ENCODE measurements around the gene CMSS1. TPM values are rescaled to one million over a fixed set of nuclear protein-coding genes. Genes with fewer than 3 reads are reported as not detected.

The CMSS1 gene
- polyA plus RNA-seq, 1 donor from 2014 or later = 22.7 TPM

DNA sequence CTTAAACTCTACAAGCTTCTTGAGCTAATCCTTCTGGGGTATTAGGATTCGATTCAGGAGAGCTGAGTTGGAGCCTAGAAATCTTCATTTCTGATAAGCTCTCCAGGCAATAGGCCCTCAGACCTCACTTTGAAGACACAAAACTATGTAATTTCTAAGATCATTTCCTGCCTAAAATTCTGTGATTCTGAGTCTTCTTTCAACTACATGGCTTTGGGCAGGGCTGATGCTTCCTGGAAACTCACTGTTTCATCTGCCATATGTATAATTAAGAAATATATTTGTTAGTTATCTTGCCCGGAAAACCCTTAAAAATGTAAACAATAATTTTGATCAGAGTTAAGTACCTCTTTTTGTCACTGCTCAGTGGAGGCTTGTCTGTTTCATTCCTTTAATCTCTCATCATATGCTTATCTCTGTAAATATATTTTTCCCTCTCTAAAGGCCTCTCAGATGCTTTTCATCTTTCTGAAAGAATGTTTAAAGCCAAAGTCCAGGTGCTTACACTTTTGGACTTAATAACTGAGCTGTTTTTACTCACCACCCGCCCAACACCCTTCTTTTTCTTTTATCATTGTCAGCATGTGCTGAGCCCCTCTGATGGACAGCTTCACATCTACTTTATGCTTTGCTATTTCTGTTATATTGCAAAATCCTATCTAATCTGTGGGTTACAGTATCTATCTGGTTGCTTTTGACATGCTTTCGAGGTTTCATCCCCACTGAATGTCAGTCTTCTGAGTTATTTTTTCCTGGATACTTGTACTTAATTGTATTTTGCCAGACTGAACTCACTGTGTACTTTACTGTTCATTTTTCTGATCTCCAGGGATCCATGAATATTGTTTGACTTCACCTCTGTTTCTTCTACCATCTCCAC is 258.4 kb downstream of the CMSS1 start:
- H3K27me3 Mint-ChIP-seq = no peaks in the 10 kb centered on the region
- H3K4me1 Mint-ChIP-seq = peaks cover 19 to 31% (median 28%) of the 10 kb centered on the region in 3 donors
- peaks cover 3% of the 10 kb centered on the region for H3K36me3 Mint-ChIP-seq
- H3K9me3 Mint-ChIP-seq = peaks cover 0 to 2% (median 0%) of the 10 kb centered on the region in 3 donors
- peak overlapping the region in 1 of 4 donors; percentile 40 for H3K4me3 Mint-ChIP-seq
- no peak overlapping the region for H3K27ac Mint-ChIP-seq

DNA sequence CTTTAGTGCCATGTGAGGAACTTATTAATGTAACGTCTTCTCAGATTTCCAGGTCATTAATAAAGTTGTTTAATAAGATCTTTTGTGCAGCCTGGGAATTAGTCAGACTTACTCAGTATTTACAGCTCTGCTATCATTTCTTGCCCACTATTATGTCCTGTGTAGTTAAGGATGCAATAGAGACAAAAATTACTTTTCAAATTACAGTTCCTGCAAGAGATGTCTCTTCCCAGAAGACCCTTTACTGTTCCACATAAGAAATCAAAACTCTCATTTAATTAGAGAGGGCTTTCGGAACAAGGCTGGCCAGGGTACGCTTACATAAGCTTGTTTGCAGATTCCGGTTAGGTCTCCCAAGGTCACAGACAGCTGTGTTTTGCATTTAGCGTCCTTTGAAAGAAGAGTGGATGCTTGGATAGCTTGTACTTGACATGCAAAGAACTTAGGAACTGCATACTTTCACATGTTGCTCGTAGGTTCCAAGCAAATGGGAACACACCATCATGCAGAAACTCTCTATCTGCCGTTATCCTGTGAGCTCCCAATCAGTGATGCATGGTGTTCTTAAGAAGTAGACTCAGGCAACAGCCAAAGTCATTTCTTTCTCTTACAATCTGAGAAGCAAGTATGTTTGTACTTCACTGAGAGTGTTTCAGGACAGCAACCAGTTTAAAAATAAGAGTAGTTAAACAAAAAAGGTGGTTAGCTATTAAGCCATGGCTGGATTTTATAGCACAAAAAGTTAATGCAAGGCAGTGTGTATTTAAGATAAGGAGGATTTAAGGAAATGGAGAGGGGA is 259.3 kb downstream of the CMSS1 start:
- Mint-ChIP-seq H3K4me3 (peak overlapping the region in 1 of 4 donors; percentile 40), H3K9me3 (peaks cover 0 to 2% (median 0%) of the 10 kb centered on the region in 3 donors), H3K4me1 (peaks cover 19 to 26% (median 23%) of the 10 kb centered on the region in 3 donors), H3K27me3 (no peaks in the 10 kb centered on the region), H3K36me3 (peaks cover 3% of the 10 kb centered on the region), H3K27ac (no peak overlapping the region)

DNA sequence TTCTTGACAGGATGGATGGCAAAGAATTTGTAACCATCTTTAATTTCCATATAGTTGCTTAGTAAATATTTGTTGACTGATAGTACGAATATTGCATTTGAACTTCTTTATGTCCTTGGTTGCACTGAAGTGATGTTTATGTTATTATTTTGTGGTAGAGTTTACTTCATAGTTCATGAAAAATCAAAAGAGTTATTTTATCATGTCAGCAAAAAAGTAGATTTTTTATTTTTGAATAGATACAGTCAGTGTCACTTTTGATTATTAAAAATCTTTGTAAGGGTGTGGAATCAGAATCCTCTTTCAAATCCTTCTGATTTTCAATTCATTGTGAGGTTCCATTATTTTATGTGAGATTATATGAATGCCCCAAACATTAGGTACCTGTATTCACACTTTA is 261.7 kb downstream of the CMSS1 start:
- Mint-ChIP-seq H3K9me3 (no peaks in the 10 kb centered on the region), H3K4me3 (no peak overlapping the region), H3K36me3 (peaks cover 3% of the 10 kb centered on the region), H3K4me1 (peaks cover under 1 to 8% (median 1%) of the 10 kb centered on the region in 3 donors), H3K27ac (no peak overlapping the region), H3K27me3 (no peaks in the 10 kb centered on the region)

DNA sequence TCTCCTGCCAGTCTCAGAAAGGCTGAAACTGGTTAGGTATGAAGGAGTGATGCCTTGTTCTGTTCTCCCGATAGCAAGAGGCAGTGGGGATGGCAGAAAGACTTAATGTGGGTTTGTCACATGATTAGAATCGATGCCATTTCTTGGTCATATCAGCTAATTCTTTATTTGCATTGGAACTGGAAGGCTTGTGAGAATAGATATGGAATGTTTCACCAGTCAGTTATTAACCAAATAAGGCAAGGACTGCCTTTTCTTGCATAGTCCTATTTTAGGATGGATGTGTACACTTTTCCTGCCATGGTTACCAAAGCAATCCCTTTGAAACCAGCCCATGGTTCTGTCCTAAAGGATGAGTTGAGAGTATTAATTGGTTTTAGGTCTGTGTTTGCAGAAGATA is 262.9 kb downstream of the CMSS1 start:
- Mint-ChIP-seq H3K4me1 (peaks cover 0 to 15% (median 8%) of the 10 kb centered on the region in 3 donors), H3K27me3 (no peaks in the 10 kb centered on the region), H3K4me3 (no peak overlapping the region), H3K36me3 (peaks cover 2% of the 10 kb centered on the region), H3K9me3 (no peaks in the 10 kb centered on the region), H3K27ac (no peak overlapping the region)

DNA sequence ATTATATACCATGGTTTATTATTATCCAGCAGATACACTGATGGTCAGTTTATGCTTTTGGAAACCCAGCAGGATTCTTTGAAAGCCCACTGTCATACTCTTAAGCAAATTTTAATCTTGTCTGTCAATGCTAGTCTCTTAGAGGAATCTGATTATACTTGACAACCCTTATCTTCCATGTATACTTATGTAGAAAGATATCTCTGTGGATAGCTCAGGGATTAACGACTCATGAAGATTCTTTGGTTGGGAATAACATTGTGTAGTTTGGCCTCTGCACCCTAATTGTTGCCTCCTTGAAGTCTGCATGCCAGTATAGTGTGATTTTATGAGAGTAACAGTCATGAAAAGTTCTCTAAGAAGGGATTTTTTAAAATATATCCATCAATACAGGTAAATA is 263.6 kb downstream of the CMSS1 start:
- peaks cover 2% of the 10 kb centered on the region for H3K36me3 Mint-ChIP-seq
- no peaks in the 10 kb centered on the region for H3K27me3 Mint-ChIP-seq
- H3K9me3 Mint-ChIP-seq = no peaks in the 10 kb centered on the region
- H3K27ac Mint-ChIP-seq = no peak overlapping the region
- peaks cover 0 to 14% (median 9%) of the 10 kb centered on the region in 3 donors for H3K4me1 Mint-ChIP-seq
- H3K4me3 Mint-ChIP-seq = no peak overlapping the region

DNA sequence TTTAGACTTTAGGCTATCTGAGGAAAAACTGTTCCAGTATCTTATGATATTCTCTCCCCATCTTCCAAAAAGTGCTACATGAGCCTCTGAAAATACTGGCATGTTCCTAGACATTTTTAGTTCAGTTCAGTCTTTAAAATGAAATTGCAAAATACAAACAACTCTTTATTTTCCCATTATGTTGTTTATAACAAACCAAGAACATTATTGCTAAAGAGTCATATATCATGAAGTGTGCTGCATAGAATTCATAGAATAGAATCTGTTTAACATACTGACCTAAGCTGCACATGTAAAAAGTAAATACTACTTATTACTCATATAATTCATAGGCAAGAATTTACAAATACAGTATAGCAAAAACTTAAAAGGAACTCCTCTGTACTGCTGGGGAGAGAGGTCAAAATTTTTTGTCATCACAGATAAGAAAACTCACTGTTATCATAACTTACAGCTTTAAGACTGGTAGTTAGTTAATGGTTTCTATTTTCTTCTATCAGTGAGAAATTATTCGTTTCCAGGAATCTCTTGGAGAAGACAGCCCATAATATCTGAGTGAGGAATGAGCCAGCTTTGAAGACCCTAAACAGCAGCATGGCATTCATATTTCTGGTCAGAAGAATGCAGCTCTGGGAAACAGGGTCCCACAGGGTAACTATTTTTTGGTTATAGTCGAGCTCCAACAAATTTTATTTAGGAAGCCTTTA is 264.5 kb downstream of the CMSS1 start:
- no peaks in the 10 kb centered on the region for H3K9me3 Mint-ChIP-seq
- H3K4me3 Mint-ChIP-seq = no peak overlapping the region
- no peak overlapping the region for H3K27ac Mint-ChIP-seq
- H3K4me1 Mint-ChIP-seq = peaks cover 5 to 16% (median 13%) of the 10 kb centered on the region in 3 donors
- H3K36me3 Mint-ChIP-seq = peaks cover 2% of the 10 kb centered on the region
- no peaks in the 10 kb centered on the region for H3K27me3 Mint-ChIP-seq

DNA sequence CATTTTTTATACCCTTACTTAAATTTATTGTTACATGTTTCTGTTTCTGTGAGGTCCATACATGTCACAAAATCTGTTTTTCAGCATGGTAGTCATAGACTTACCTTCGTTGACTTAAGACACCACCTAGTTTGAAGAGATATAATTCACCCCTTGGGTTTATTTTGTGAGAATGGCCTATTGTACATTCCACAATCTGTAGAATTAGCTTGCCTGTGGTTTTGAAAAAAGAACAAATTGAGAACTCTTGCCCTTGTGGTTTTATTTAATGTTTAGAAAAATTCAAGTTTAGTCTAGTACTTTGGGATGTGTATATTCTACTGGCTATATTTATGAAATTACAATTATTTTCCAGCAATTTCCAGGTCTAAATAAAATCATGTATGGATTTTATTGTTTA is 265.1 kb downstream of the CMSS1 start:
- Mint-ChIP-seq H3K27ac (no peak overlapping the region), H3K27me3 (no peaks in the 10 kb centered on the region), H3K9me3 (no peaks in the 10 kb centered on the region), H3K4me1 (peaks cover 7 to 18% (median 16%) of the 10 kb centered on the region in 3 donors), H3K4me3 (no peak overlapping the region), H3K36me3 (peaks cover 2% of the 10 kb centered on the region)

DNA sequence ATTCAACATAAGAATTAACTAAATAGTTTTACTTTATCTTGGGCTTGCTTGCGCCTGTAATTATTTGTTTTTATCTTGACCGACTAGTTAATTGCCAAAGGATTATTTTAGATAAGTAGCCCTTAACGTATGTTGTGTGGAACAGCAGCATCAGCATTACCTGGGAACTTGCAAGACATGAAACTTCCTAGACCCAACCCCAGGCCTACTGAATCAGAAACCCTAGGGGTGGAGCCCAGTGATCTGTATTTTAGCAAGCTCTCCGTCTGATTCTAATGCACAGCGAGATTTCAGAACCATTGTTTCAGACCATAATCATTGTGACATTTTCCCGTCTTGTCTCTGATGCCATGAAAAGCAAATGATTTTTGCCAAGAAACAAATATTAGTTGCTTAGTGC is 265.5 kb downstream of the CMSS1 start:
- H3K9me3 Mint-ChIP-seq = no peaks in the 10 kb centered on the region
- H3K4me1 Mint-ChIP-seq = peaks cover 7 to 18% (median 16%) of the 10 kb centered on the region in 3 donors
- H3K27me3 Mint-ChIP-seq = no peaks in the 10 kb centered on the region
- peaks cover 3% of the 10 kb centered on the region for H3K36me3 Mint-ChIP-seq
- H3K4me3 Mint-ChIP-seq = no peak overlapping the region
- H3K27ac Mint-ChIP-seq = no peak overlapping the region

DNA sequence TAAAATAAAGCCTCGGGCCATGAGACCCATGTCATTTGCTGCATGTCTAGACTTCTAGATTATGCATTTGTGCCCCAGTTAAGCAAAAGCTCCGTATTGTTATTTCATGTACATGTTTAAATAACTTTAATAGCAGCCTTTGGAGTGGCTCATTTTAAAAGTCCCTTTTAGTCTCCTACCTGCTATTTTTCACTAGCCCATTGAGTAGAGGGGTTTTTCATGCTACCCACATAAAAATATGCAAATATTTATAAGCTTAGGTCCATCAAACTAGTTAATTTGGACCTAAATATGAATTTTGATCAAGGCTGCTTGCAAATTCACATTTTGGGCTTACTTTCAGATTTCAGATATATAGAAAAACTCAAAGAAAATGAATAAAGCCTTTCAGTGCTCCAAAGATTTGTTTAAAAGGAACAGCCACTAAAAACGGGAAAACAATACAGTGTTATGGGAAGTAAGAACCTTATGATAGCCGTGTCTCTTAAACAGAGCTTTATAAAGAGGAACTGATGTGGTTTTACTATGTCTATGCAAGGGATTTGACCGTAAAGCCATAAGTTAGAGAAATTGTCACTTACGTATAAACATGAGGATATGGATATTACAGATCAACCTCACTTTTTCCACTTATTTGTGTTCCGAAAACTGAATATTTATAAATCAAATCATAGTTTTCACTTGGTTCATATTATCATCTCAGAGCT is 266.6 kb downstream of the CMSS1 start:
- Mint-ChIP-seq H3K4me3 (no peak overlapping the region), H3K4me1 (peaks cover 7 to 18% (median 16%) of the 10 kb centered on the region in 3 donors), H3K27ac (no peak overlapping the region), H3K36me3 (peaks cover 3% of the 10 kb centered on the region), H3K27me3 (no peaks in the 10 kb centered on the region), H3K9me3 (no peaks in the 10 kb centered on the region)

DNA sequence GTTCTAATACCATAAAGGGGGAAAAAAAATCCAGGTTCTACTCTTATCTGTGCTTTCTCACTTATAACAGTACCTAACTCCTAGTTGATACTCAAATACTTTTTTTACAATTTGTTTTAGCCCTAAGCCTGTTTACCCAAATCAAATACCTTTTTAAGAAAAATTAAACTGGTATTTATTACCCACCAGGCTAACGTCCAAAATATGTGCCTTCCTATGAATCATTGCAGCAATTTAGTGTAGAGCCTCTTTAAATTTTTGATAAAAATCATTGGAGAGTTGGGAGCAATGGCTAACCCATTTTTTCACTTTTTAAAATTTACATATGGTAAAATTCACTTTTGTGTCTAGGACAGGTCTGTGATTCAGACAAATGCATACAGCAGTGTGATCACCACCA is 268.7 kb downstream of the CMSS1 start:
- Mint-ChIP-seq H3K36me3 (peaks cover 3% of the 10 kb centered on the region), H3K4me3 (no peak overlapping the region), H3K27ac (no peak overlapping the region), H3K27me3 (no peaks in the 10 kb centered on the region), H3K9me3 (no peaks in the 10 kb centered on the region), H3K4me1 (peaks cover 7 to 18% (median 16%) of the 10 kb centered on the region in 3 donors)

DNA sequence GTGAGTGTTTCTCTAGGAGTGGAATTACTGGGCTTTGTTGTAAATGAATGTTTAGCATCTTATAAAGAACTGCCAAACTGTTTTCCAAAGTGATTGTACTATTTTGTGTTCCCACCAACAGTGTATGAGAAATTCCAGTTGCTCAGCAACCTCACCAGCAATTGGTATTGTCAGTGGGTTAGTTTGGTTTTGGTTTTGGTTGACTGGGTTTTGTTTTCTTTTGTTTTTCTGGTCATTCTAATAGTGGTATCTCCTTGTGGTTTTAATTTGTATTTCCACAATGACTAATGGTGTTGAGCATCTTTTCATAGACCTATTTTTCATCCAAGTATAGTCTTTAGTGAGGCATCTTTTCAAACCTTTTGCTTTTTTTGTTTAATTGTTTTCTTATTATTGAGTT is 269.5 kb downstream of the CMSS1 start:
- no peaks in the 10 kb centered on the region for H3K27me3 Mint-ChIP-seq
- no peaks in the 10 kb centered on the region for H3K9me3 Mint-ChIP-seq
- no peak overlapping the region for H3K4me3 Mint-ChIP-seq
- H3K27ac Mint-ChIP-seq = no peak overlapping the region
- H3K4me1 Mint-ChIP-seq = peaks cover 7 to 18% (median 16%) of the 10 kb centered on the region in 3 donors
- H3K36me3 Mint-ChIP-seq = peaks cover 3% of the 10 kb centered on the region

DNA sequence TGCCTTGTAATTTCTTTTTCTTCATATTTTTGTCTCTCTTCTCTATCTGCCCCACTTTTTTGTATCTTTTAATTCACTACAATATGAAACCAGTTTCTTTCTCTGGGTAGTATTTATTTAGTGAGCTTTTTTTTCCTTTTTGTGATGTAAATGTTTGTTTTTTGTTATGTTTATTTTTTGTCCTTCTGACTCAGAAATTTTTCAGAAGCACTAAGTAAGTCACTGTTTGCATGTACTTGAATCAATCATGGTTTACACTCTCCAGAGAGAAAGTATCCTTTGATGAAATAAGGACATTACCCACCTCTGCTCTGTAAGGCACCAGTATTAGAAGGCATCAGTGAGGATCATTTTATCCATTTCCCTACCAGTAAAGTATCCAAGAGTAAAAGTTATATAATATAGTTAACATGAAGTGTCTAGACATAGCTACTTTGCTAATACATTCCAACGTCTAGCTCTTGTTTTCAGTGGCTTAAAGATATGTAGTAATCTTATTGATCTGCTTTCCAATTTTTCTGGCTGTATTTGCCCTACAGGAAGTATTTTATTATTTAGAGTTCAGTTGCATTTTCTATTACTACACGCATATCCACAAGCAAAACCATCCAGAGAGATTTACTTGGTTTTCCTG is 271.2 kb downstream of the CMSS1 start:
- Mint-ChIP-seq H3K9me3 (no peaks in the 10 kb centered on the region), H3K4me1 (peaks cover 7 to 18% (median 16%) of the 10 kb centered on the region in 3 donors), H3K27me3 (no peaks in the 10 kb centered on the region), H3K36me3 (peaks cover 3% of the 10 kb centered on the region), H3K4me3 (no peak overlapping the region), H3K27ac (peak overlapping the region in 1 of 3 donors; percentile 1)

DNA sequence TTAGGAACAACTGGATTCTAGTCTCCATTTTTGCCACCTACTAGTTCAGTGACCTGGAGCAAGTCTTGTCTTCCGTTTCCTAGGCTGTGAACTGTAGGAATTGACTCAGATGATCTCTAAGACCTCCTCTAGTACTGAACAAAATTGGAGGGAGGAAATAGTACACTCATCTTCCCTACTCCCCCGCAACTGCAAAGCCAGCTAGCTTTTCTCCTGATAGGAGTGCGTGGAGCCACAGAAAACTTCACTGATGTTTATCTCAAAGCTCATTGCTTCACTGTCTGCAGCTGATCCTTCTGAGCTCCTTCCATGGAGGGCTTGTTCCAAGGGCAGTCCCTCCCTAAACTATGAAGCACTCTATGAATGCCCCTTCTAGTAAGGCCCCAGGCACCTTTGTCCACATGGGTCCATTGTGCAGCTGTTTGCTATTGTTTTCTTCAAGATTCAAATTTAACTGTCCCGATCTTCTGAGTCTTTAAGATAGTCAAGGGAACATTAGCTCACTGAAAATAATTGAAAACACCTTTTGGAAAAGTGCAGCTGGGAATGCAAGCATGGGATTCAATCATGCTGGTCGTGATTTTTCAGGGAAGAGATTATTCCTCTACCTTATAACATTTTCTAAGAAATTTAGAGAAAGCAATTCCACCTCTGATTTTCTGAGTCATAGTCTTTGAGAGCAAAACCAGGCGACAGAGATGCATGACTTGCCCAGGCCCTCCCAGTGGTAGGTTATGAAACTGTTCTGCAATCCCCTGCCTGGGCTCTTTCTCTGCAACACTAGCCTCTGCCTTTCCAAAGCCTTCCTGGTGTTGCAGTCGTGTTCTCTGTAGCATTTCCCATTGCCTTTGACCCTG is 272.4 kb downstream of the CMSS1 start:
- Mint-ChIP-seq H3K4me3 (no peak overlapping the region), H3K27me3 (no peaks in the 10 kb centered on the region), H3K4me1 (peaks cover 7 to 9% (median 9%) of the 10 kb centered on the region in 3 donors), H3K27ac (no peak overlapping the region), H3K9me3 (no peaks in the 10 kb centered on the region), H3K36me3 (peaks cover 3% of the 10 kb centered on the region)

All from IgD-negative memory B cell (primary cell).